Activated T-helper 1 cell treated with anti-CD3 and anti-CD28 coated beads, Interleukin-12 subunit alpha, Interleukin-12 subunit beta, Interleukin-2, Interleukin-4 antibody, amounts not matched to agents 30 ng/mL and 10 ng/mL and 1 ng/mL, durations not matched to agents 14 hours and 24 hours and 36 hours (primary cell): ENCODE results near the gene CAPN2. TPM values are rescaled to one million over a fixed set of nuclear protein-coding genes. Genes with fewer than 3 reads are reported as not detected.
"Not testable (repeated sequence)": the region's sequence is repeated elsewhere in the genome, so short reads cannot be mapped to it uniquely, and the experiment has no call there.

ENCODE experiments used
- DNase-seq: peaks from one replicate; pipeline ENCODE4 v3.0.0; 2021; ENCODE audit warnings: low spot score
- H3K27ac Mint-ChIP-seq: one replicate; pipeline ENCODE4 v1.8.0; 2021; ENCODE audit warnings: mild to moderate bottlenecking, mixed read lengths
- H3K27me3 Mint-ChIP-seq: one replicate; pipeline ENCODE4 v1.8.0; 2022; ENCODE audit warnings: mild to moderate bottlenecking, moderate library complexity, mixed read lengths; ENCODE audit not compliant: insufficient read depth
- H3K36me3 Mint-ChIP-seq: one replicate; pipeline ENCODE4 v1.8.0; 2021; ENCODE audit warnings: low read depth, mixed read lengths
- H3K4me1 Mint-ChIP-seq: one replicate; pipeline ENCODE4 v1.8.0; 2021; ENCODE audit warnings: low read depth, mixed read lengths
- H3K4me3 Mint-ChIP-seq: one replicate; pipeline ENCODE4 v1.8.0; 2021; ENCODE audit warnings: mild to moderate bottlenecking, moderate library complexity, mixed read lengths
- H3K9me3 Mint-ChIP-seq: one replicate; pipeline ENCODE4 v1.8.0; 2021; ENCODE audit warnings: mixed read lengths
- intact Hi-C: fragments of 100-400 bp; cut with micrococcal nuclease; formaldehyde crosslinking; loops from one replicate; pipeline ENCODE4 v1.15.1; 2024
- total RNA-seq: library from RNA; stranded (reverse); gene quantifications from 2 replicates; pipeline ENCODE4 v1.2.3, GENCODE V29; 2022

Gene CAPN2
- total RNA-seq, 1 donor from 2014 or later: 66.3 TPM

DNA sequence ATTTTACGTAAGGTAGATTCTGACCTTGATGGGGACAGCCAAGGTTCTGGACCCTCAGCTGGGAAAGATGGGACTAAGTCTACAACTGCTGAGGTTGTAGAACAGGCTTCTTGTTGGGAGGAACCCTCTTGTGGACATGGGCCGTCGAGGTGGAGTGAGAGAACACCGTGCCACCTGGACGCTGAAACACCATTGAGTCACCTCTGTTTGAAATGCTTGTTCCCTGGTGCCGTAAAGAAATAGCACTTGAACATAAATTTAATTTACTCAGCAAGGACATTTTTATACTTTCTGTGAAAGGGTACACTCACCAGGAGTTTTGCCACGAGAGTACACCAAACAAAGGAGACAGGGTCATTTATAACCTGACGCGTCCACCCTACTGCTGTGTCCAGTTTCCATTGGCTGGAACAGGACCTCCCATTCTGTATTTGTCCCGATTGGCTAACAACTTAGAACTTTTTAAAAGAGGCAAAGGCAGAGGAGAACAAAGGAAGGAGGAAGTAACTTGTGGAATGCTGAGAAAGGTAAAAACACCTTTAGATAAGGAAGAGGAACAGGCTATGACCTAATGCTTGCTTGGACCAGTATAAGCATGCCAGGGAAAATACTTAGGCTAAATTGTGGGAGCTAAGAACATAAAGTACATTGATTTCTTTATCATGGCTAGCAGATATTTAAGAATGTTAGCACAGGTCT is 27.8 kb downstream of the CAPN2 start:
- peaks cover 22% of the 10 kb centered on the region for H3K36me3 Mint-ChIP-seq
- H3K4me1 Mint-ChIP-seq, DNase-seq, intact Hi-C loops, H3K4me3 Mint-ChIP-seq, H3K27ac Mint-ChIP-seq, H3K27me3 Mint-ChIP-seq, H3K9me3 Mint-ChIP-seq: not testable (repeated sequence)

DNA sequence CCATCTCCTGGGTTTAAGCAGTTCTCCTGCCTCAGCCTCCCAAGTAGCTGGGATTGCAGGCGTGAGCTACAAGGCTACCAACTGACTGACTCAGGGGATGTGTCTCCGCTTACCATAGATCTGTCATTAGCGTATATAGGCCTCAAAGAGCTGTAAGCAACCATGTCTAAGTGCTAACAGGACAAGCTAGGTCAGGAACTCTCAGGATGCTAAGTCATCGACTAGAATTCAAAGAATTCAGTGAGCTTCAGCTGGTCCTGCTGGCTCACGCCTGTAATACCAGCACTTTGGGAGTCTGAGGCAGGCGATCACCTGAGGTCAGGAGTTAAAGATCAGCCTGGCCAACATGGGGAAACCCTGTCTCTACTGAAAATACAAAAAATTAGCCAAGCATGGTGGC is 29.5 kb downstream of the CAPN2 start:
- no peak overlapping the region for H3K4me3 Mint-ChIP-seq
- no peaks in the 10 kb centered on the region for H3K9me3 Mint-ChIP-seq
- H3K4me1 Mint-ChIP-seq: peaks cover under 1% of the 10 kb centered on the region
- H3K36me3 Mint-ChIP-seq: peaks cover 29% of the 10 kb centered on the region
- no peaks in the 10 kb centered on the region for H3K27me3 Mint-ChIP-seq
- H3K27ac Mint-ChIP-seq: no peak overlapping the region
- DNase-seq: no peak
- intact Hi-C loops: no loop called here

DNA sequence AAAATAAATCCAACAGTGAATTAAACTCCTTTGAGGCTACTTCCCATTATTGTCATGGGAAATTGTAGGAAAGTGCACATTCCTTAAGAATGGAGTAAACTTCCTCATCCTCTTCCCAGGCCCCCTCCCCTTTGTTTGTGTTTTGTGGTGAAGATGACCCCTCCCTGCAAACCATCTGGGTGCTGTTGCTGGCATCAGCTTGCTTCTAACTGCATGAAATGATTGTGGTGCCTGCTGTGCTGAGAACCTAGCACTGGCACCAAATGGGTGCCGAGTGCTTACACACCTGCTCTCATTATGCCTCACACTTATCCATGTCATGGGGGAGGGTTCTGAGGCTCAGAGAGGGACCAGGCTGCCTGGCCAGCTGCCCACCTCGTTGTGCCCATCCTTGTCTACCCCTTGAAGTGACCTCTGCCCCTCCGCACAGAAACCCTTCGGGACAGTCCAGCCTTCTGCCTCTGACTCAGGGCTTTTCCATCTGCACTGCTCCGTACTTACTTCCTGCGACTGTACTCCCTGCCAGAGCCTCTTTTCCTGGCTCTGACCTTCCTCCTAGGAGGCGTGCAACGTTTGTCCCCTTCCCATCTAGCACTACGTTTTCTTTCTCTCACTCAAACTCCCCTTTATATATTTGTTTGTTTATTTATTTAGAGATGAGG is 30.6 kb downstream of the CAPN2 start:
- peaks cover 12% of the 10 kb centered on the region for H3K4me1 Mint-ChIP-seq
- no peak overlapping the region for H3K4me3 Mint-ChIP-seq
- intact Hi-C loops: no loop called here
- no peak overlapping the region for H3K27ac Mint-ChIP-seq
- H3K36me3 Mint-ChIP-seq: peaks cover 37% of the 10 kb centered on the region
- H3K27me3 Mint-ChIP-seq: no peaks in the 10 kb centered on the region
- no peaks in the 10 kb centered on the region for H3K9me3 Mint-ChIP-seq
- no peak for DNase-seq

DNA sequence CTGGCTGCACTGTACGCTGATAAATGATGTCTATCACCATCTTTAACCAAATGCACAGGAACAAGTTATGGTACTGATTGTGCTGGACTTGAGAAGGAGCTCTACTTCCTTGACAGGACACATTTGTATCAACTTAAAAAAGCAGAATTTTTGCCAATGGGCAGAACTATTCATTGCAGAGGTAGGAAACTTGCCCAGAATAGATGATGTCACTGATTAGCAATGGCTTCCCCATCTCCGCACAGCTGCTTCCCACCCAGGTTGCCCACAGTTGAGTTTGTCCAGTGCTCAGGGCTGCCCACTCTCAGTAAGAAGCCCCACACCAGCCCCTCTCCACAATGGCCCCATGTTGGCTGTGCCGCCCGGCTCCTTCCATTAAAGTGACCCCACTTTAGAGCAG is 33.4 kb downstream of the CAPN2 start:
- intact Hi-C loops: no loop called here
- Mint-ChIP-seq H3K27ac (no peak overlapping the region), H3K36me3 (peaks cover 37% of the 10 kb centered on the region), H3K4me3 (no peak overlapping the region), H3K27me3 (no peaks in the 10 kb centered on the region), H3K9me3 (no peaks in the 10 kb centered on the region), H3K4me1 (peaks cover 20% of the 10 kb centered on the region)
- no peak for DNase-seq

DNA sequence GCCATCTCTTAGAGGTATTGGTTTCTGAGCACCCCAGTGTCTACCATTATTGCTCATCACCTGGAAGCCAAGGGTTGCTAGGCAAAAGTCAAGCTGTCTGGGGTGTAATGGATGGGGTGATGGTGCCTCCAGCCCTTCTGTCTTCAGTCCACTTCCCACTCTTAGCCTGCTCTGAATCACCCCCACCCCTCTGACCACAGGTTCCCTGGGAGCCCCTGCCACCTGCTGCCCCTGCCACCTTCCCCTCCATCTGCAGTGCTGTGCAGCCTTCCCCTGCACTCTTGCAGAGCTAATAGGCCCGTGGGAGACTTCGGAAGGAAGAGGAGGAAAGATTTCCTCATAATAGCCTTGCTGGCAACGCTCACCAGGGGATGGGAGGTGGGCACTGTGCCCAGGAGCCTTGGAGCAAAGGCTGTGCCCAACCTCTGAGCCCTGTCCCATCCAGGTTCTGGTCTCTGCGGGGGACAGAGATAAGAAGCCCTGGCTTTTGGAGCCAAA is 35.5 kb downstream of the CAPN2 start:
- Mint-ChIP-seq H3K4me1 (peaks cover 20% of the 10 kb centered on the region), H3K4me3 (no peak overlapping the region), H3K27ac (no peak overlapping the region), H3K36me3 (peaks cover 45% of the 10 kb centered on the region), H3K27me3 (no peaks in the 10 kb centered on the region), H3K9me3 (no peaks in the 10 kb centered on the region)
- intact Hi-C loops: no loop called here
- no peak for DNase-seq

DNA sequence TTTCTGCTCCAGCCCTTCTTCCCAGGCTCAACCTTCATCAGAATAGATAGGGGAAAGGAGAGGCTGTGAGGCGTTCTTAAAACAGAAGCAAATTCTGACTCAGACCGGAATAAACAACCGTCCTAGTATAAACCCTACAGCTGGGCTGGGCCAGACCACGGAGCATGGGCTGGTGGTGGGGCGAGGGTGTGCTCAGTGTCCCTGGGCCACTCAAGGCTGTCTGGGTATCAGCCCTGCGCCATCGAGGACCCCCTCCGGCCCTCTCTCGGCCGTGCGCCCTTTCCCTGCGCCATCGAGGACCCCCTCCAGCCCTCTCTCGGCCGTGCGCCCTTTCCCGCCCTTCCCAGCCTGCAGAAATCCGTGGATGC is 36.0 kb downstream of the CAPN2 start:
- peaks cover 20% of the 10 kb centered on the region for H3K4me1 Mint-ChIP-seq
- peaks cover 50% of the 10 kb centered on the region for H3K36me3 Mint-ChIP-seq
- intact Hi-C loops: no loop called here
- H3K27ac Mint-ChIP-seq: no peak overlapping the region
- no peaks in the 10 kb centered on the region for H3K27me3 Mint-ChIP-seq
- peak overlapping the region; percentile 7 for H3K4me3 Mint-ChIP-seq
- no peaks in the 10 kb centered on the region for H3K9me3 Mint-ChIP-seq
- DNase-seq: no peak

DNA sequence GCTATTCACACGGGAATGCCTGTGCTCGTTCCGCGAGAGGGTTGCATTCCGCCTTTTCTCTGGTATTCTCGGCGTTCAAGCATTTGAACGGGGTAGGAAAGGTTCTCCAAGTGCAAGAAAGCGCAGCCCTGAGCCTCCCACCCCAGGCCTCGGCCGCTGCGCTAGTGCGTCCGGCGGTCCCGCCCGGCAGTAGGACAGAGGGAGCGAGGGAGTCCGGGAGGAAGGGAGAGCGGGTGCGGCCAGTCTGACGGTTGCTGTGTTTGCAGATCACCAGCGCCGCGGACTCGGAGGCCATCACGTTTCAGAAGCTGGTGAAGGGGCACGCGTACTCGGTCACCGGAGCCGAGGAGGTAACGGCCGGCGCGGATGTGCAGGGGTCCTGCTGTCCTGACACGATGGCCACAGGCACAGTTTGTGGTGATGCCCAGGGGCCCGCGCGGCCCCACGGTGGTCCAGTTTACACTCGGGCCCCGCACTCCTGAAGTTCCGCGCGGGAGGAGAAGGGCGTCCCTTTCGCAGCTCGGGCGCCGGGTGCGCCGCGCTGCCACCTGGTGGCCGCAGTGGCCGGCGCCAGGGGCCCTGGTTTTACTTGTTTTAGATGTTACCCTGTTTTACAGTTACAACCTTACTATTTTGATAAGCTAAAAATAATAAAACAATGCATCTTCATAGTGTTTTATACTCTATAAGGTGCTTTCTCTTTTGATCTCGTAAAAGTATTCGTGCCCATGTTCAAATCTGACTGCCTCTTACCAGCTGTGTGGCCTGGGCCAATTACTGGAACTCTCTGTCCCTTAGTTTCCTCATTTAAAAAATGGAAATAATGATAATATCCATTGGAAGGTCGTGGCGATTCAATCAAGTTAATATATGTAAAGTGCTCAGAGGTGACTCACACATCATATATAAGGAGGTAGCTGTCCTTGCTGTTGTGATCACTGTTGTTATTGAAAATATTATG is 36.7 kb downstream of the CAPN2 start:
- peak; percentile 39 for DNase-seq
- H3K36me3 Mint-ChIP-seq: peaks cover 50% of the 10 kb centered on the region
- H3K27ac Mint-ChIP-seq: peak overlapping the region; percentile 55

DNA sequence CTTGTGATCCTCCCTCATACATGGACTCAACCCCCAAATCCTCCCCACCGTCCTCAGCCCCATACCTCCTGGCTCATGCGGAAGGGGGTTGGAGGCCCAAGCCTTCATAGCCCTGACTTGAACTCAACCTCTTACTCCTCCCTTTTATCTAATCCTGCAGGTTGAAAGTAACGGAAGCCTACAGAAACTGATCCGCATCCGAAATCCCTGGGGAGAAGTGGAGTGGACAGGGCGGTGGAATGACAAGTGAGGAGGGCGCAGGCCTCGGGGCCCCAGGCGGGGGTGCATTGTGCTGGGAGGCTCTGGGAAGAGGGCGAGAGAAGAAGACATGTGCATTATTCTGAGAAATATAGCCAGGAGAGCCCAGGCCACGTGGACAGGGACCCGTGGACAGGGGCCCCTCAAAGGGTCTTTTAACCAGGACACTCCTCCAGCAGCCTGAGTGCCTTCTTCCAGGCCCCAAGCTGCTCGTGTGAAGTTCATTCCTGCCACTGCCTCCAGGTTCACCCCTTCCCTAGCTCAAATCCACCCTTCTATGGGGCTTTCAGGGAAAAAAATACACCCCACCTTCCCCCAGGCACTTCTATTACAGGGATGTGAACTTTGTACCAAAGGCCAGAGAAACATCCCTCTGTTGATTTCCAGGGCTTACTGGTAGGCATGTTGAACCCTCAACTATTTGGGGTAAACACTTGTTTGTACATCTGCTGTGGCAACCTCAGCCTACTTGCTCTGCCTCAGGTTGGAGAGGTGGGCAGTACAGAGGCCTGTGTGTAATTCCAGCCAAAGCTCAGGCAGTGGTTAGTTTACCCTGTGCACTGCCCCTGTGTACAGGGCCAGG is 38.6 kb downstream of the CAPN2 start:
- Mint-ChIP-seq H3K9me3 (no peaks in the 10 kb centered on the region), H3K36me3 (peaks cover 46% of the 10 kb centered on the region), H3K4me3 (no peak overlapping the region), H3K27me3 (no peaks in the 10 kb centered on the region), H3K4me1 (peaks cover 20% of the 10 kb centered on the region), H3K27ac (no peak overlapping the region)
- DNase-seq: no peak
- intact Hi-C loops: no loop called here

More for the DNA sequence above, 36.7 kb downstream of the CAPN2 start:
- peaks cover 20% of the 10 kb centered on the region for H3K4me1 Mint-ChIP-seq
- no peaks in the 10 kb centered on the region for H3K27me3 Mint-ChIP-seq
- intact Hi-C loops: loop anchor here (1.0 kb wide), 5 partner anchors 23 to 97 kb away; partner anchors contain the start of gene CAPN2
- peak overlapping the region; percentile 72 for H3K4me3 Mint-ChIP-seq
- H3K9me3 Mint-ChIP-seq: no peaks in the 10 kb centered on the region

DNA sequence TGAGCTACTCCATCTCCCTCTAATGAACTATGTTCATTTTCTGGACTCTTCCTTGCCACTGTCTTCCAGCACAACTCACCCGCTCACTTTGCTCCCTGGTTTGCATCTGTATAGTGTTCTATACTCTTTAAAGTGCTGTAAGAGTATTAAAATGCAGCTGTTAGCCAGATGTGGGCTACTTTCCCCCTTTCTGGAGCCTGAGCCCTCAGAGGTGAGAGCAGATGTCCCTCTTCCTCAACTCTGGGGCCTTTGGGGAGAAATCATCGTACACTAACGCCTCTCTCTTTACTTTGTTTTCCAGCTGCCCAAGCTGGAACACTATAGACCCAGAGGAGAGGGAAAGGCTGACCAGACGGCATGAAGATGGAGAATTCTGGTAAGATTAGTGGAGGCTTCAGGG is 39.4 kb downstream of the CAPN2 start:
- Mint-ChIP-seq H3K9me3 (no peaks in the 10 kb centered on the region), H3K4me3 (no peak overlapping the region), H3K36me3 (peaks cover 43% of the 10 kb centered on the region), H3K27ac (no peak overlapping the region), H3K4me1 (peaks cover 20% of the 10 kb centered on the region), H3K27me3 (no peaks in the 10 kb centered on the region)
- DNase-seq: no peak
- intact Hi-C loops: no loop called here

DNA sequence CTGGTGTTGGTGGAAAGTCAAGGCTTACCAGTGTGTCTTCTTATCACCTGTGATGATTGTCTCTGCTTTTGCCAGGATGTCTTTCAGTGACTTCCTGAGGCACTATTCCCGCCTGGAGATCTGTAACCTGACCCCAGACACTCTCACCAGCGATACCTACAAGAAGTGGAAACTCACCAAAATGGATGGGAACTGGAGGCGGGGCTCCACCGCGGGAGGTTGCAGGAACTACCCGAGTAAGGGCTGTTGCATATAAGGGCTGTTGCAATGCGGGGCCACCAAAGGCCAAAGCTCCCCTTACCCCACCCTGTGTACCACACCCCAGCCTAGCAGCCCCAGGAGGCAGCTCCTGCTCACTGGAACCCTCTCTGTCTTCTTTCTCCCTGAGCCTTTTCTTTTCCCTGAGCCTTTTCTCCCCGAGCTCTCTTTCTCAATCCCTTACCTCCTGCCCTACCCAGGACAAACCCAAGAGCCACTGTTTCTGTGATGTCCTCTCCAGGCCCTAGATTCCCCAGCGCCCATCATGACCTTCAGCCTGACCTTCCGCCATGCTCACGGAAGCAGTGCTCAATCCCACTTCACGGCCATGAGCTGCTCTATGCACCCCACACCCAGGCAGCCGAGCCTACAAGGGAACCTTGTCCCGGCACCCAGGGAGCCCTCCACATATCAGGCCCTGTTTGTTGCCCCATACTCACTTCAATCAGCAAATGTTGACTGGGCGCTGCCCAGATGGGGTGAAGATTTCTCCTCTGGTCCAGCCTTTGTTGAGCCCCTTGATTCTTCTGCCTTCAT is 40.6 kb downstream of the CAPN2 start:
- DNase-seq: no peak
- Mint-ChIP-seq H3K4me1 (peaks cover 9% of the 10 kb centered on the region), H3K4me3 (no peak overlapping the region), H3K27me3 (no peaks in the 10 kb centered on the region), H3K36me3 (peaks cover 38% of the 10 kb centered on the region), H3K9me3 (no peaks in the 10 kb centered on the region), H3K27ac (peak overlapping the region; percentile 35)
- intact Hi-C loops: no loop called here

DNA sequence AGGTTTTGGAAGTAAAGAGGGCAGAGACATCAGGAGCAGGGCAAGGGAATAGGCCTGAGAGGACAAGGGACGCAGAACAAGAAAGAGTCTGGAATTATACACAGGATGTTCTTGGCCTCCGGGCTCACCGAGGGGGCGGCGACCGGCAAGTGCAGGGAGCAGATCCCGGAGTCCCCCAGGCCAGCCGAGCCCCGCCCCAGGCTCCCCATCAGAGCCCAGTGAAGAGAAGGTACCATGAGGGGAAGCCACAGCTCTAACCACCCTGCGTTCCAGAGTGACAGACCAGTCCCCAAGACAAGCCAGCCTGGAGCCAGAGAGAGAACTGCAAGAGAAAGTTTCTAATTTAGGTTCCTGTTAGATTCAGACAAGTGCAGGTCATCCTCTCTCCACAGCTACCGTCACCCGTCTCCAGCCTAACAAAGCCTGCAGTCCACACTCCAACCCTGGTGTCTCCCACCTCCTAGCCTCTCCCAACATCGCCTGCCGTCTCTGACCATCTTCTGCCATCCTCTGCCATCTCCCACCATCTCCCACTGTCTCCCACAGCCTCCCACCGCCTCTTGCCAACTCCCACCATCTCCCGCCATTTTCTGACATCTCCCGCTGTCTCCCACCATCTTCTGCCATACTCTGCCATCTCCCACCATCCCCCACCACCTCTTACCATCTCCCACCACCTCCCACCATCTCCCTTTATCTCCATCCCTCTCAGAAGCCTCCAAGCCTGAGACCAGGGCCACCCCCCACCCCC is 42.5 kb downstream of the CAPN2 start:
- intact Hi-C loops: no loop called here
- peaks cover 36% of the 10 kb centered on the region for H3K36me3 Mint-ChIP-seq
- H3K9me3 Mint-ChIP-seq: no peaks in the 10 kb centered on the region
- no peak overlapping the region for H3K27ac Mint-ChIP-seq
- H3K4me1 Mint-ChIP-seq: no peaks in the 10 kb centered on the region
- H3K4me3 Mint-ChIP-seq: no peak overlapping the region
- DNase-seq: no peak
- H3K27me3 Mint-ChIP-seq: no peaks in the 10 kb centered on the region
